Mesodermal cell (in vitro differentiated cells): Measurements from ENCODE around the gene CALML4.
"Not testable (repeated sequence)": the region's sequence is repeated elsewhere in the genome, so short reads cannot be mapped to it uniquely, and the experiment has no call there.

Source experiments
- H3K27ac ChIP-seq: 2 replicates; pipeline ENCODE4 v1.7.0; 2013; ENCODE audit warnings: mild to moderate bottlenecking, low read depth, low read length, moderate library complexity; ENCODE audit not compliant: severe bottlenecking
- H3K36me3 ChIP-seq: 2 replicates; pipeline ENCODE4 v1.7.1; 2013; ENCODE audit warnings: mild to moderate bottlenecking, low read length, moderate library complexity; ENCODE audit not compliant: control insufficient read depth, insufficient read depth
- H3K4me1 ChIP-seq: one replicate; pipeline ENCODE4 v1.7.1; 2013; ENCODE audit warnings: mild to moderate bottlenecking, low read length; ENCODE audit not compliant: insufficient read depth, control insufficient read depth, poor library complexity, severe bottlenecking
- H3K4me3 ChIP-seq: 2 replicates; pipeline ENCODE4 v1.7.0; 2013; ENCODE audit warnings: low read length, control low read depth, mild to moderate bottlenecking; ENCODE audit not compliant: insufficient read depth, poor library complexity, severe bottlenecking; ENCODE audit errors: extremely low read depth
- H3K9me3 ChIP-seq: 2 replicates; pipeline ENCODE4 v1.7.1; 2013; ENCODE audit warnings: mild to moderate bottlenecking, low read length, moderate library complexity; ENCODE audit not compliant: control insufficient read depth
- WGBS, 2 experiments: methylation state at CpG; one replicate each; pipeline ENCODE4 v1.1.5; 2013; ENCODE audit warnings: missing lambda C conversion rate in 2 of 2; ENCODE audit not compliant: insufficient coverage in 2 of 2; 5-methylcytosine and 5-hydroxymethylcytosine counted together

The CALML4 gene

DNA sequence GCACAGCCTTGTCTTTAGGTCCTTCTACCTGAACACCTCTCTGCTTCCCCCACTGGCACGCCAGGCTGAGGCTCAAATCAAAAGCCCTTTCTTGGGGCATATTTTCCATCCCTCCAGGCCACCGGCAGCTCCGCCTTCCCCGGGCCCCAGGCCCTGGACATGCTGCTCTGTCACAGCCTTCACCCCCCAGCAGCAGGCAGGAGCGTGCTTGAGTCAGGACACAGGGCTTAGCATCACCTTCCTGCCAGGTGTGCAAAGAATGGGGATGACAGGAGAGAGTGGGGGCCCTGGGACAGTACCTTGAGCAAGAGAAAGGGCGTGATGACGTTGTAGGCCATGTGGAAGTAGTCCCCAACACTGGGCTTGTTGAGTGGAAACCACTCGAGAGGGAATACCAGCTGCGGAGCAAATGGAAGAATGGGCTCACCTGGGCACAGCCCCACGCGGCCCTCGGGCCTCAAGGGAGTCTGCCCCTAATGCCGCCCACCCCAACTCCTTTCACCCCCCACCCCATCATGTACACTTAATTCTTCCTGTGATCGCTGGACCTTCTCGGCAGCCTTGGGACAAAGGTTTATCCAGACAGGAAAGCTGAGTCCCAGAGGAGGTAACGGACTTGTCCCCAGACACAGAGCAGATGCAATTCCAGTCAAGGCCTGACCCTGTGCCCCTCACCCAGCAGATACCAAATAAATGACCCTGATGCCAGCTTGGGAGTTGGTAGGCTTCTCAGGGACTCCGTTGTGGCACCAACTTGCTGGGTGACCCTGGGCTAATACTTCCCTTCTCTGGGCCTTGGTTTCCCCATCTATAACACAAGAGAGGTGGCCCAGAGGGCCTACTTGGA lies 9.1 kb upstream of the CALML4 start:
- Histone ChIP-seq H3K9me3 (no peaks in the 10 kb centered on the region), H3K4me1 (peaks cover 7% of the 10 kb centered on the region), H3K36me3 (peaks cover 52% of the 10 kb centered on the region), H3K4me3 (no peak overlapping the region), H3K27ac (no peak overlapping the region)
- WGBS, 2 experiments, result 93% methylated on average over 8 to 10 of the region's 17 CpGs

DNA sequence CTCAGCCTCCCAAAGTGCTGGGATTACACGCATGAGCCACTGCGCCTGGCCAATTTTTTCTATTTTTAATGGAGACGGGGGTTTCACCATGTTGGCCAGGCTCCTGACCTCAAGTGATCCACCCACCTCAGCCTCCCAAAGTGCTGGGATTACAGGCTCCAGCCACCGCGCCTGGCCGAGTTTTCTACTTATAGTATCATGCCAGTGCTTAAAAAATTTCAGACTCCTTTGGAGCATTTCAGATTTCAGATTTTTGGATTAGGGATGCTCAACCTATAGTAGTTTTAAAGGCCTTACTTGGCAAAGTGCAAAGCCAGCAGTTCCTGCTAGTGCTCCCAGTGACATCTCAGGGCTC lies 8.3 kb upstream of the CALML4 start:
- H3K4me3 ChIP-seq, H3K9me3 ChIP-seq, H3K27ac ChIP-seq, H3K4me1 ChIP-seq: not testable (repeated sequence)
- WGBS, 2 experiments, result 96% methylated on average over 4 to 6 of the region's 6 CpGs
- peaks cover 45% of the 10 kb centered on the region for H3K36me3 ChIP-seq

DNA sequence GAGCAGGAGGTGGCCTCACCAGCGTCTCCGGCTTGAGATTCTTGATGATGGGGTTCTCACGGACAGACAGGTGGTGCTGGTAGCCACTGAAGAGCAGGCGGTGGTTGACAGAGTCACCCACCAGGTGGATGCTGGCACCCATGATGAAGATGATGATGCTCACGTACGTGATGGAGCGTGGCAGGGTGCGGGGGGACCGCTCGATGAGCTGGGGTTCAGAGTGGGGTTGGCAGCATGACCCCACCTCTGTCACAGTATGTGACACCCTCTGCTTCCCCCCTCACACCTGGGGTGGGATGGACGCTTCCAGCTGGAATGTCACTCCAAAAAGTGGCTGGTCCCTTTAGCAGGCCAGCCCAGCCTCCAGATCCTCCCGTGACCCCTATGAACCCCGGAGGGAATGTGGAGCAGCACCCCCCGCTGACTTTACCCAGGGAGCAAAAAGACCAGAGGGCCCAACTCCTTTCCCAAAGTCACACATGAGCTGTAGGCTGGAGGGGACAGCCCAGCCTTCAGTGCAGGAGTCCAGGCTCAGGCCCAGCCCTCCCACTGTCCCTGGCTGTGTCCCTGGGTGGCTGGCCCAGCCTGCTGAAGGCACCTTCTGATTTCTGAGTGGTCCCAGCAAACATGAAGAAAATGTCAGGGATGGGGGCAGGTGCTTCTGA lies 6.7 kb upstream of the CALML4 start:
- H3K9me3 ChIP-seq, result no peaks in the 10 kb centered on the region
- 94 to 96% methylated on average over 13 to 14 of the region's 14 CpGs for WGBS, 2 experiments
- peaks cover 30% of the 10 kb centered on the region for H3K36me3 ChIP-seq
- H3K27ac ChIP-seq, result no peak overlapping the region
- H3K4me3 ChIP-seq, result no peak overlapping the region
- peaks cover 8% of the 10 kb centered on the region for H3K4me1 ChIP-seq

DNA sequence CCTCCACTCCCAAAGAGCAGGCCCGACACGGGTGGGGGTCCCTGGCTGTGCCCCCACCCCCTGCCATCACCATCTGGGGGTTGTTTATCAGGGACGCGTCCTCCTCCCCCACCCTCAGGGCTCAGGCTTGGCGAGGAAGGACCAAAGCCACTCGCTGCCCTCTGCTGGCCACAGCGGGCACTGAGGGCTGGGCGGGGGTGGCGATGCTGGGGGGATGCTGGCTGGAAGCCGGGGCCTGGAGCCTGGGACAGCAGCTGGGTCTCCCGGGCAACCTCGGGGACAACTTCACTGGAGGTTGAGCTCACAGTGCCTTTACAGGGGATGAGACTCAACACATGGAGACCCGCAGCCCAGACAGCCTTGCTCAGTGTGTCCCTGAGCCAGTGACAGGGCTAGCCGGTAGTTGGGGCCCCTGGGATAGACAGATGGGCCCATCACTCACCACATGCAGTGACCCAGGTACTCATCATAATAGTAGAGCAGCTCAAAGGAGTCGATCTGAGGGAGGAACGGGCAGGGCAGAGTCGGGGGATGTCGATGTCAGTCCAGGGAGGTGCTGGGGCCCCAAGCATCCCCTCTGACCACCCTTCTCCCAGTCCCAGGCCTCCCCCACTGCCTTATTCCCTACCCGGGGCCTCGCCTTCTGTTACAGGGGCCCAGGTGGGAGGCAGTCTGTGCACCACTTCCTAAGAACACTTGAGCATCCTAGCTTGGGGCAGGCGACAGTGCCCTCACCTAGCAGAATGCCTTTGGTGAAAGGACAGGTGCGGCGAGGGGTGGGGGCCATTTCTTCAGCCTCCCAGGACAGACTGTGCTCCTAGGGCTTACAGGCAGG lies 5.9 kb upstream of the CALML4 start:
- WGBS, 2 experiments, result 56 to 60% methylated on average over 18 to 19 of the region's 23 CpGs
- H3K4me3 ChIP-seq, result no peak overlapping the region
- no peaks in the 10 kb centered on the region for H3K9me3 ChIP-seq
- H3K36me3 ChIP-seq, result peaks cover 28% of the 10 kb centered on the region
- H3K4me1 ChIP-seq, result peaks cover 13% of the 10 kb centered on the region
- no peak overlapping the region for H3K27ac ChIP-seq

DNA sequence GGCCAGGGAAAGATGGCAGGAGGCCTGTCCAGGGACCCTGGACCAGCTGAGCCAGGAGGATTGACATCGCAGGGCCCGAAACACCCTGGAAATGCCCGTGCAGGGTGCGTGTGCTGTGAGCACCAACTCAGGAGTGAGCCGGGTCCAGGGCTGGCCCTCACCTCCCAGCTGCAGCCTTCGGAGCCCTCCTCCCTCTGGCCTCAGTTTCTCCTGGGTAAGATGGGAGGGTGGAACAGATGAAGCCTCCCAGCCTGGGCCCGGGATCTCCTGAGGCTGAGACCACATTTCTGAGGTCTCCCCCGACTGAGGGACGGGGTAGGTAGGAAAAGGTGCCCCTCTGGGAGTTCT lies 5.3 kb upstream of the CALML4 start:
- Histone ChIP-seq H3K36me3 (peaks cover 21% of the 10 kb centered on the region), H3K4me3 (no peak overlapping the region), H3K4me1 (peaks cover 19% of the 10 kb centered on the region), H3K27ac (no peak overlapping the region), H3K9me3 (no peaks in the 10 kb centered on the region)
- 93 to 98% methylated on average over 5 to 7 of the region's 9 CpGs for WGBS, 2 experiments

DNA sequence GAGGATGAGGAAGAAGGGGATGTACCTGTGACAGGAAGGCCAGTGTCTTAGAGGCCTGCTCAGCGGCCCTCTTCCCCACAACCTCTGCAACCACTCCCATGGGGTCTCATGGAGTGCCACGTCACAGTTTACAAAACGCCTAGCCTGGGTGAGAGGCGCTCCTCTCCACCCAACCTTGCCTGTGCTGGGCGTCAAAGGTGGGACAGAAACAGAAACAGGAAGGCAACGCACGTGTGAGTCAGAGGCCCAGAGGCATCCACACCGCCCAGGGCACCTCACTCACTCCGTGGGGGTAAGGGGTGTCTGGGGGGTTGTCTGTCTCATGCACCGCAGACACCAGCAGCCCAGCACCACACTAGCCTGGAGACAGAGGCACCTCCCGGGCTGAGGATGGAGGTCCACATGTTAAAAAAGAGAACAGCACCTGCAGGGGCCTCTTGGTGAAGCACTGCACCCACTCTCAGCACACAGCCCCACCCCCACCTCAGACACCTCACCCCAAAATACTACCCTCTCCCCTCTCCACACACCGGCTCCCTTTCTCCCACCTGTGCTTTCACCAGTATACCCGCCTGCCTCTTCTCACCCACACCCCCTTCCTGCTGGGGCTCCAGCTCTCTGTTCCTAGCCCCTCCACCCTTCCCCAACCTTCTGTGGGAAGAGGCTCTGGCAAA lies 4.7 kb upstream of the CALML4 start:
- Histone ChIP-seq H3K27ac (no peak overlapping the region), H3K4me1 (peaks cover 19% of the 10 kb centered on the region), H3K4me3 (no peak overlapping the region), H3K9me3 (no peaks in the 10 kb centered on the region), H3K36me3 (peaks cover 20% of the 10 kb centered on the region)
- WGBS, 2 experiments, result 86 to 90% methylated on average over 7 to 12 of the region's 13 CpGs

DNA sequence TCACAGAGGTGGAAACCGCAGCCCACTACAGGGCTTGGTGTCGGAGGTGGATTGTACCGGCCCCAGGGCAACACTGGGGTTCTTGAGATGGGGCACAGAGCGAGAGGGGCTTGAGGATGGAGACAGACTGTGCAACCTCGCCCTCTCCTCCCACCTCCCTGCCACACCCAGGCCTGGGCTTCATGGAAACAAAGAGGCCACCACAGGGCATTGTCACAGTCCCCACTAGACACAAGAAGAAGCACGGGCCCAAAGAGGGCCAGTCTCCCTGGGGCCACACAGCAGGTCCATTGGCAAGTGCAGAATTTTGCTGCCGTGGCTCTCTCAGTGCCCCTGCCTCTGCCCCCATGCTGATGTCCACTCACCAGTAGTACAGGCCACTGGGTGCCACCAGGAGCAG lies 4.1 kb upstream of the CALML4 start:
- H3K36me3 ChIP-seq, result peaks cover 16% of the 10 kb centered on the region
- H3K9me3 ChIP-seq, result no peaks in the 10 kb centered on the region
- no peak overlapping the region for H3K27ac ChIP-seq
- H3K4me3 ChIP-seq, result no peak overlapping the region
- 67 to 93% methylated on average over 1 to 7 of the region's 7 CpGs for WGBS, 2 experiments
- peaks cover 19% of the 10 kb centered on the region for H3K4me1 ChIP-seq

DNA sequence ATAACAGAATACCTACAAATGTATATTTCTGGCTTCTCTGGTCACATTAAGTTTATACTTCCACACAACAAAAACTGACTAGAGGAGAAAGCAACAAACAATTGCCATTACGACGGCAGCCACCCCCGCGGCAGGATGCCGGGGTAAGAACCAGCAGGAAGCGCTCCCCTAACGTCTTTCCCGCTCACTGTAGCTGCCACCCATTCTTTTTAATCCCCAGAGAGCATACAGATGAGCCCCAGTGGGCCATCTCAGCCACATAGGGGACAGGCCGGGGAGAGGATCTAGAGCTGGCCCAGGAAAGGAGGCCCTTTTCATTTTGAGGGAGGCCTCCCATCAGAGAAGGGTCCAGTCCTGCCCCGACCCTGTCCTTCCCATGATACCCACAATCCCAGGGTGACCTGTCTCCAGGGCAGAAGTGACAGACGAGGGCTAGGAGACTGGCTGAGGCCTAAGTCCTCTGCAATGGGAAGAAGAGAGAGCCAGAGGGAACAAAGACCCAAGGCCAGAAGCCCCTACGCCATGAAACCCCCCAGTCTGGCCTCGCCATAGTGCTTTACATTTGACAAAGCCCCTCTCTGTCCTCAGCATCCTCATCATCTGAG lies 3.6 kb upstream of the CALML4 start:
- Histone ChIP-seq H3K36me3 (peaks cover 14% of the 10 kb centered on the region), H3K9me3 (no peaks in the 10 kb centered on the region), H3K4me3 (no peak overlapping the region), H3K4me1 (peaks cover 19% of the 10 kb centered on the region), H3K27ac (no peak overlapping the region)
- WGBS, 2 experiments, result 94 to 95% methylated on average over 8 to 11 of the region's 13 CpGs

DNA sequence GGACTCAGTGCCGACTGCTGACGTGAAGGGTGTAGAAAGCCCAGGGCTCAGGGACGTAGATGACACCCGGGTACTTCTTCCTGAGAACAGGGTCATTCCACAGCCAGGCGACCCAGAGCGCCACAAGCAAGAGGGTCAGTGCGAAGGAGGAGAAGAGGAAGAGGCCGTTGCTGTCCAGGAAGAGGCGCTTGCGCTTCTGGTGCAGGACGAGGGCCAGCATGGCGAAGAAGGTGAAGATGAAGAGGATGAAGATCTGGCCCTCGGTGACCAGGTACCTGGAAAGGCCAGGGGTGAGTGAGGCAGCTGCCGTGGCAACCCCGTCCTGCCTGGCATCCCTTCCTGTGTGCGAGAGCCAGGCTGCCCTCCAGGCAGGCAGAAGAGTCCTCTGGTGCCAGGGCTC lies 3.0 kb upstream of the CALML4 start:
- H3K27ac ChIP-seq, result no peak overlapping the region
- H3K4me3 ChIP-seq, result no peak overlapping the region
- peaks cover 19% of the 10 kb centered on the region for H3K4me1 ChIP-seq
- no peaks in the 10 kb centered on the region for H3K9me3 ChIP-seq
- H3K36me3 ChIP-seq, result peaks cover 13% of the 10 kb centered on the region
- 96 to 97% methylated on average over 13 to 16 of the region's 16 CpGs for WGBS, 2 experiments
